Measurements from ENCODE around the gene BCLAF1. TPM values are rescaled to one million over a fixed set of nuclear protein-coding genes. Genes with fewer than 3 reads are reported as not detected.

BCLAF1 gene, protein sequence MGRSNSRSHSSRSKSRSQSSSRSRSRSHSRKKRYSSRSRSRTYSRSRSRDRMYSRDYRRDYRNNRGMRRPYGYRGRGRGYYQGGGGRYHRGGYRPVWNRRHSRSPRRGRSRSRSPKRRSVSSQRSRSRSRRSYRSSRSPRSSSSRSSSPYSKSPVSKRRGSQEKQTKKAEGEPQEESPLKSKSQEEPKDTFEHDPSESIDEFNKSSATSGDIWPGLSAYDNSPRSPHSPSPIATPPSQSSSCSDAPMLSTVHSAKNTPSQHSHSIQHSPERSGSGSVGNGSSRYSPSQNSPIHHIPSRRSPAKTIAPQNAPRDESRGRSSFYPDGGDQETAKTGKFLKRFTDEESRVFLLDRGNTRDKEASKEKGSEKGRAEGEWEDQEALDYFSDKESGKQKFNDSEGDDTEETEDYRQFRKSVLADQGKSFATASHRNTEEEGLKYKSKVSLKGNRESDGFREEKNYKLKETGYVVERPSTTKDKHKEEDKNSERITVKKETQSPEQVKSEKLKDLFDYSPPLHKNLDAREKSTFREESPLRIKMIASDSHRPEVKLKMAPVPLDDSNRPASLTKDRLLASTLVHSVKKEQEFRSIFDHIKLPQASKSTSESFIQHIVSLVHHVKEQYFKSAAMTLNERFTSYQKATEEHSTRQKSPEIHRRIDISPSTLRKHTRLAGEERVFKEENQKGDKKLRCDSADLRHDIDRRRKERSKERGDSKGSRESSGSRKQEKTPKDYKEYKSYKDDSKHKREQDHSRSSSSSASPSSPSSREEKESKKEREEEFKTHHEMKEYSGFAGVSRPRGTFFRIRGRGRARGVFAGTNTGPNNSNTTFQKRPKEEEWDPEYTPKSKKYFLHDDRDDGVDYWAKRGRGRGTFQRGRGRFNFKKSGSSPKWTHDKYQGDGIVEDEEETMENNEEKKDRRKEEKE
- 63.8 and 84.1 TPM in 2 replicates for total RNA-seq

DNA sequence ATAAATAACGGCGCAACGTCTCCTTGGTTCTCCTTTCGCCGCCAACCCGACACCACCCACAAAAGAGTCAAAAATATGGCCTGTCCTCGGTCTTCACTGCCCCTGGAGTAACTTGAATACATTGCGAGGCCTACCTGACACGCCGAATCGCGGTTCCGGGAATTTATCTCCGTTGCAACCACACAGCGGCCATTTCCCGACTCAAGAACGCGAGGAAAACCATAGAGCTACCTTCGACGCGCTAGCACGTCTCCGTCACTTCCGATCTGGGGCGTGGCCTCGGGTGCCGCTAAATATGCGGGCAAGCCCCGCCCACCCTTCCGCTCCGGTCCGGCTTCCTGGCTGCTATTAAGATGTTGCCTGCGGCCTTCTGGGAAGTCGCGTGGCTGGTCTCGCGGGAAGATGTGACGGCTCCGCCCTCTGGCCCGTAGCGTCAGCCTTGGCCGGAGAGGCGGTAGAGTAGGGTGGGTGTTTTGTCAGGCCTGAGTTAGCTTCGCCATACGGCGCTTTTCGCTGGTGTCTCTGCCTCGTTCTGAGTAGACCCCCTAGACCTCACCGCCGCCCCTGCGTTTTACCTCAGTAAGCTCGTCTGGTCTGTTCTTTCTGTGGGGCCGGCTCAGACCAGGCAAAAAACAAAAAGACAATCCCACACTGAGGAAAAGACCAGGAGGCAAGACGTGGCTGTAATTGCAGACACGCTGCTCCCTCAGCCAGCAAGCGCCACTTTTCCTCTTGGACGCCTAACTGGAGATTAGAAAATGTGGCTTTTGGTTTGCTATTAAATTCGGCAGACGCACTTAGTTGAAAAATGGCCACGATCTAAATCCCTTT, at the start of gene BCLAF1:
TSS of gene BCLAF1 (minus strand) at position 268 of the 831 bp plus-strand sequence. CDS start 9,980 bp downstream, outside the sequence.

DNA sequence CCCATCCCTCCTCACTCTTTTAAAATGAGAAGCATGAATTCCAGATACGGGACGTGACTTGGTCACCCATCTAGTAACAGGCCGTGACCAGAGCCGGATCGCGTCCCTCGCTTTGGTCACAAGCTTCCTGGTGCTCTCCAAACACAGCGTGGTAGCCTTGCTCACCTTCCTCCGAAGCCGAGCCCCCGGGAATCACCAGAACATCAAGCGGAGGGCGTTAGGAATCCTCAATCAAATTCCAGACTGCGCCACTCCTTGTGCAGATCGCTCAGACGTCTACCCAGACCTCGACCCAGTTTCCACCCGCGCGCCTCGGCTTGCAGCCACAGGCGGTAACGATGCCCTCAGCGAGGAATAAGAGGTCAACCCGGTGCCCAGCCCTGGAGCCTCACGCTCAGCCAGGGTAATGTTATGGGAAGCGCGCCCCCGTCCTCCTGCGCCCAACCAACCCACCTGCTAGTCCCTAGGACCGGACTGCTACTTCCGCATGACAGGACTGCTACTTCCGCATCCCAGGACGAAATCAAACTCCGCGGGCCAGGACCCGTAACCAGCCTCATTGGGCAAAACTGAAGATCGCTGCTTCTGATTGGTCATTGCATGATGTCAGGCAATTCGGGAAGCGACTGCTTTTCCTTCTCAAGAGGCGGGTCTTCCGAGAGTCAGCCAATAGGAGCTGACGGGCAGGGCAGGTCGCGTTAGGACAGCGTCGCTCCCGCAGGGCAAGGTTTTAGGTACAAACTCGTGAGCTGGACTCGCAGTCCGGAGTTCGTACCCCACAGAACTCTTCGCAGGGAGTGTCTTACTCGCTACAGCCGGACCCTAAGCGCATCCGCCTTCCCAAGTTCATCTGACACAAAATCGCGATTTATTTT, 39.6 kb downstream of the BCLAF1 start, which contains the start of gene MTFR2:
TSS of gene MTFR2 (minus strand) at position 501 of the 875 bp plus-strand sequence. CDS start 1,212 bp downstream, outside the sequence.

Other genes starting within 250 kb of the BCLAF1 start
- gene MTFR2, start 39.5 kb downstream of the BCLAF1 start, total RNA-seq, result 0.88 and 1.5 TPM in 2 replicates

All from cardiac ventricle fibroblast (primary cell).